Trophoblast cell (in vitro differentiated cells and primary cell): Measurements from ENCODE around the gene TLE1.
"Not testable (repeated sequence)": the region's sequence is repeated elsewhere in the genome, so short reads cannot be mapped to it uniquely, and the experiment has no call there.

Experiments
- DNase-seq, 2 donors: peaks; one replicate each; pipeline ENCODE4 v3.0.0-alpha.2; 2016
- H2AFZ ChIP-seq: 2 replicates; pipeline ENCODE4 v1.6.1; 2013; ENCODE audit warnings: low read length, moderate library complexity, mild to moderate bottlenecking; ENCODE audit not compliant: insufficient read depth, poor library complexity
- H2AK5ac ChIP-seq: 2 replicates; pipeline ENCODE4 v1.6.1; 2013; ENCODE audit warnings: mild to moderate bottlenecking, low read length
- H2BK120ac ChIP-seq: 2 replicates; pipeline ENCODE4 v1.6.1; 2013; ENCODE audit warnings: low read length, mild to moderate bottlenecking, moderate library complexity; ENCODE audit not compliant: insufficient read depth, poor library complexity
- H2BK12ac ChIP-seq: 2 replicates; pipeline ENCODE4 v1.6.1; 2013; ENCODE audit warnings: mild to moderate bottlenecking, low read length, moderate library complexity
- H2BK5ac ChIP-seq: 2 replicates; pipeline ENCODE4 v1.6.1; 2013; ENCODE audit warnings: low read length, low read depth, moderate library complexity, mild to moderate bottlenecking; ENCODE audit not compliant: poor library complexity
- H3K14ac ChIP-seq: 2 replicates; pipeline ENCODE4 v1.6.1; 2013; ENCODE audit warnings: mild to moderate bottlenecking, low read length
- H3K18ac ChIP-seq: 2 replicates; pipeline ENCODE4 v1.6.1; 2013; ENCODE audit warnings: mild to moderate bottlenecking, low read length
- H3K23ac ChIP-seq: 2 replicates; pipeline ENCODE4 v1.6.1; 2013; ENCODE audit warnings: low read length
- H3K27ac ChIP-seq: 2 replicates; pipeline ENCODE4 v1.5.1; 2013; ENCODE audit warnings: low read depth, mild to moderate bottlenecking, inconsistent platforms, low read length, moderate library complexity
- H3K27me3 ChIP-seq: 2 replicates; pipeline ENCODE4 v1.6.1; 2013; ENCODE audit warnings: inconsistent platforms, mild to moderate bottlenecking, low read length, moderate library complexity; ENCODE audit not compliant: insufficient read depth
- H3K36me3 ChIP-seq, 2 experiments: 1 replicate in 1 of 2; 2 replicates in 1 of 2; pipeline ENCODE4 v1.6.1; 2013; ENCODE audit warnings: low read length in 2 of 2, mild to moderate bottlenecking in 2 of 2, moderate library complexity in 1 of 2; ENCODE audit not compliant: insufficient read depth in 2 of 2, control insufficient read depth in 1 of 2
- H3K4ac ChIP-seq: 2 replicates; pipeline ENCODE4 v1.6.1; 2013; ENCODE audit warnings: low read depth, mild to moderate bottlenecking, low read length, moderate library complexity
- H3K4me1 ChIP-seq, 2 experiments: 1 replicate in 1 of 2; 2 replicates in 1 of 2; pipeline ENCODE4 v1.6.1; 2013; ENCODE audit warnings: low read length in 2 of 2, mild to moderate bottlenecking in 2 of 2, moderate library complexity in 1 of 2; ENCODE audit not compliant: insufficient read depth in 2 of 2, control insufficient read depth in 1 of 2
- H3K4me2 ChIP-seq: 2 replicates; pipeline ENCODE4 v1.6.1; 2013; ENCODE audit warnings: inconsistent platforms, mild to moderate bottlenecking, low read length, moderate library complexity
- H3K4me3 ChIP-seq: 2 replicates; pipeline ENCODE4 v1.5.1; 2013; ENCODE audit warnings: mild to moderate bottlenecking, low read depth, low read length, inconsistent platforms
- H3K79me1 ChIP-seq: one replicate; pipeline ENCODE4 v1.6.1; 2013; ENCODE audit warnings: low read length
- H3K79me2 ChIP-seq: 2 replicates; pipeline ENCODE4 v1.6.1; 2013; ENCODE audit warnings: low read length, mild to moderate bottlenecking; ENCODE audit not compliant: control insufficient read depth, insufficient read depth, poor library complexity
- H3K9ac ChIP-seq: 2 replicates; pipeline ENCODE4 v1.6.1; 2013; ENCODE audit warnings: mild to moderate bottlenecking, low read length
- H3K9me3 ChIP-seq: 2 replicates; pipeline ENCODE4 v1.6.1; 2013; ENCODE audit warnings: low read depth, mild to moderate bottlenecking, control low read depth, inconsistent platforms, low read length; ENCODE audit not compliant: insufficient read depth
- H4K12ac ChIP-seq: 2 replicates; pipeline ENCODE4 v1.6.1; 2013; ENCODE audit warnings: low read depth, mild to moderate bottlenecking, low read length, moderate library complexity
- H4K8ac ChIP-seq: 2 replicates; pipeline ENCODE4 v1.6.1; 2013; ENCODE audit warnings: low read depth, mild to moderate bottlenecking, low read length, moderate library complexity
- H4K91ac ChIP-seq: one replicate; pipeline ENCODE4 v1.6.1; 2013; ENCODE audit warnings: low read depth, mild to moderate bottlenecking, low read length, moderate library complexity
- WGBS: extraction: QIAGEN DNeasy Blood & Tissue Kit; methylation state at CpG from one replicate; pipeline ENCODE4 v1.1.7; 2013; ENCODE audit warnings: missing lambda C conversion rate; ENCODE audit not compliant: insufficient read length, insufficient coverage; ENCODE audit errors: extremely low coverage; 5-methylcytosine and 5-hydroxymethylcytosine counted together

TLE1 gene

GRCh38 chr9:81596679-81597418 is 92.5 kb downstream of the TLE1 start:
- H3K4me1 ChIP-seq = peaks cover 2% of the 10 kb centered on the region in 2 experiments
- no peak overlapping the region for H2AK5ac ChIP-seq
- H2BK5ac ChIP-seq = no peak overlapping the region
- H3K4me3 ChIP-seq = no peak overlapping the region
- no peak overlapping the region for H3K27ac ChIP-seq
- H4K12ac ChIP-seq = no peak overlapping the region
- H3K9me3 ChIP-seq = no peaks in the 10 kb centered on the region
- no peak overlapping the region for H2BK12ac ChIP-seq
- no CpG with 5 or more reads among the region's 13 CpGs for WGBS
- no peak overlapping the region for H2BK120ac ChIP-seq
- no peak overlapping the region for H2AFZ ChIP-seq
- H3K79me2 ChIP-seq = no peaks in the 10 kb centered on the region
- H3K9ac ChIP-seq = no peak overlapping the region
- H3K14ac ChIP-seq = no peak overlapping the region
- no peak overlapping the region for H3K23ac ChIP-seq
- no peak overlapping the region for H3K4me2 ChIP-seq
- DNase-seq = peak; percentile 26 to 59
- H4K91ac ChIP-seq = no peak overlapping the region
- no peak overlapping the region for H3K4ac ChIP-seq
- no peaks in the 10 kb centered on the region for H3K27me3 ChIP-seq
- no peak overlapping the region for H3K18ac ChIP-seq
- no peak overlapping the region for H4K8ac ChIP-seq
- H3K79me1 ChIP-seq = peaks cover 4% of the 10 kb centered on the region
- peaks cover 7 to 11% of the 10 kb centered on the region in 2 experiments for H3K36me3 ChIP-seq

- Histone ChIP-seq H3K27me3 (no peaks in the 10 kb centered on the region), H4K12ac (no peak overlapping the region), H3K4me2 (no peak overlapping the region), H2BK5ac (no peak overlapping the region), H3K27ac (no peak overlapping the region), H4K91ac (no peak overlapping the region), H2AFZ (no peak overlapping the region), H3K18ac (no peak overlapping the region), H3K4me3 (no peak overlapping the region), H3K9me3 (peaks cover 1% of the 10 kb centered on the region), H3K79me1 (peaks cover 6% of the 10 kb centered on the region), H2AK5ac (no peak overlapping the region), H2BK12ac (no peak overlapping the region), H3K14ac (no peak overlapping the region), H3K9ac (no peak overlapping the region), H3K36me3 (peaks cover 9 to 17% of the 10 kb centered on the region in 2 experiments), H3K4ac (no peak overlapping the region), H3K23ac (no peak overlapping the region), H4K8ac (no peak overlapping the region), H2BK120ac (no peak overlapping the region), H3K79me2 (no peaks in the 10 kb centered on the region), H3K4me1 (peaks cover 0 to 2% of the 10 kb centered on the region in 2 experiments)
- WGBS = no CpG with 5 or more reads among the region's 10 CpGs
- no peak for DNase-seq
These were observed 93.3 kb downstream of the TLE1 start for GRCh38 chr9:81595887-81596543.

GRCh38 chr9:81595293-81595692 is 94.1 kb downstream of the TLE1 start:
- not testable (repeated sequence) for H3K4me2 ChIP-seq, H2BK5ac ChIP-seq, H3K23ac ChIP-seq, H3K79me1 ChIP-seq, H2AFZ ChIP-seq, DNase-seq, H4K8ac ChIP-seq, H3K4ac ChIP-seq, H3K79me2 ChIP-seq, H3K4me1 ChIP-seq, H2BK12ac ChIP-seq, H3K18ac ChIP-seq, H2AK5ac ChIP-seq, H3K14ac ChIP-seq, H3K27ac ChIP-seq, H2BK120ac ChIP-seq, H3K9me3 ChIP-seq, H3K27me3 ChIP-seq, H4K12ac ChIP-seq, H4K91ac ChIP-seq, H3K9ac ChIP-seq, H3K4me3 ChIP-seq
- peaks cover 11 to 22% of the 10 kb centered on the region in 2 experiments for H3K36me3 ChIP-seq
- no CpG with 5 or more reads among the region's 10 CpGs for WGBS

- no peak for DNase-seq
- H3K27ac ChIP-seq = no peak overlapping the region
- H3K4ac ChIP-seq = no peak overlapping the region
- no peak overlapping the region for H4K8ac ChIP-seq
- H3K27me3 ChIP-seq = no peaks in the 10 kb centered on the region
- H3K18ac ChIP-seq = no peak overlapping the region
- no CpG with 5 or more reads among the region's 5 CpGs for WGBS
- no peak overlapping the region for H2AFZ ChIP-seq
- H3K4me2 ChIP-seq = no peak overlapping the region
- H3K23ac ChIP-seq = no peak overlapping the region
- no peak overlapping the region for H4K91ac ChIP-seq
- H3K79me2 ChIP-seq = no peaks in the 10 kb centered on the region
- peaks cover 1% of the 10 kb centered on the region for H3K9me3 ChIP-seq
- H4K12ac ChIP-seq = no peak overlapping the region
- H3K14ac ChIP-seq = no peak overlapping the region
- H3K36me3 ChIP-seq = peaks cover 15 to 28% of the 10 kb centered on the region in 2 experiments
- no peak overlapping the region for H3K9ac ChIP-seq
- no peak overlapping the region for H2AK5ac ChIP-seq
- peaks cover 7% of the 10 kb centered on the region for H3K79me1 ChIP-seq
- H2BK12ac ChIP-seq = no peak overlapping the region
- no peak overlapping the region for H2BK120ac ChIP-seq
- H3K4me1 ChIP-seq = peaks cover 0 to 2% of the 10 kb centered on the region in 2 experiments
- no peak overlapping the region for H3K4me3 ChIP-seq
- H2BK5ac ChIP-seq = no peak overlapping the region
These were observed 94.9 kb downstream of the TLE1 start for GRCh38 chr9:81594415-81594814.
